Sigmoid colon (tissue), 7 donors: Measurements from ENCODE around the gene ATOH8. TPM values are rescaled to one million over a fixed set of nuclear protein-coding genes. Genes with fewer than 3 reads are reported as not detected.

Source experiments
- DNase-seq: peaks from one replicate; pipeline ENCODE4 v3.0.0-alpha.2; 2019
- H3K27ac ChIP-seq, 4 donors: fragments of 200-600 bp; sonication (generic); one replicate each; pipeline ENCODE4 v1.5.1; 2016 to 2019; ENCODE audit warnings: mild to moderate bottlenecking in 1 of 4
- H3K27me3 ChIP-seq, 3 donors: fragments of 200-600 bp; sonication (generic); one replicate each; pipeline ENCODE4 v1.5.1; 2019; ENCODE audit warnings: mild to moderate bottlenecking in 1 of 3
- H3K36me3 ChIP-seq, 4 donors: fragments of 200-600 bp; sonication (generic); one replicate each; pipeline ENCODE4 v1.5.1; 2016 to 2019
- H3K4me1 ChIP-seq, 4 donors: fragments of 200-600 bp; sonication (generic); one replicate each; pipeline ENCODE4 v1.5.1; 2017 to 2019
- H3K4me3 ChIP-seq, 4 donors: fragments of 200-600 bp; sonication (generic); one replicate each; pipeline ENCODE4 v1.5.1; 2017 to 2019; ENCODE audit warnings: mild to moderate bottlenecking in 2 of 4, moderate library complexity in 1 of 4
- H3K9me3 ChIP-seq, 4 donors: fragments of 200-600 bp in 3 of 4; sonication (generic) in 3 of 4; one replicate each; pipeline versions ENCODE4 v1.5.1 to v1.6.1; 2013 to 2019
- EP300 ChIP-seq, 4 donors: sonication (generic); formaldehyde crosslinking; IDR thresholded peaks; one replicate each; pipeline ENCODE4 v1.6.1; 2017; ENCODE audit warnings: antibody characterized with exemption in 4 of 4
- POLR2A ChIP-seq, 2 donors: fragments of 450-650 bp; IDR thresholded peaks; one replicate each; pipeline ENCODE4 v1.6.1; 2016; ENCODE audit warnings: antibody characterized with exemption in 2 of 2, mild to moderate bottlenecking in 2 of 2, moderate library complexity in 2 of 2
- POLR2AphosphoS5 ChIP-seq, 4 donors: sonication (generic); formaldehyde crosslinking; IDR thresholded peaks; one replicate each; pipeline ENCODE4 v1.6.1; 2017; ENCODE audit warnings: antibody characterized with exemption in 4 of 4
- WGBS, 2 donors: extraction: QIAGEN DNeasy Blood & Tissue Kit; methylation state at CpG; one replicate each; pipeline ENCODE4 v1.1.7; 2013; 5-methylcytosine and 5-hydroxymethylcytosine counted together
- intact Hi-C: fragments of 100-400 bp; cut with DNase I; formaldehyde crosslinking; loops from one replicate; pipeline ENCODE4 v1.15.1; 2023
- polyA plus RNA-seq, 3 donors: library from polyadenylated mRNA; stranded (reverse); fragments of 200-250 nt; gene quantifications; one replicate each; pipeline ENCODE4 v1.2.3, GENCODE V29; 2013
- total RNA-seq, 4 donors: library from RNA; depleted of rRNA; stranded (reverse); fragments of >200 nt; gene quantifications; one replicate each; pipeline ENCODE4 v1.1.0, GENCODE V29; 2016
- TF ChIP-seq, protein P1 (sequence below), 4 experiments: fragments of 450-650 bp in 3 of 4; fragments of 200-600 bp in 1 of 4; IDR thresholded peaks; one replicate each; pipeline ENCODE4 v1.5.1; 2016 to 2019; ENCODE audit warnings: antibody characterized with exemption in 4 of 4, mild to moderate bottlenecking in 3 of 4, moderate library complexity in 2 of 4
- donor health status: healthy with polysubstance abuse.
- donor health status: Bipolar disorder and iron deficiency.
- donor health status: healthy.

The ATOH8 gene, protein sequence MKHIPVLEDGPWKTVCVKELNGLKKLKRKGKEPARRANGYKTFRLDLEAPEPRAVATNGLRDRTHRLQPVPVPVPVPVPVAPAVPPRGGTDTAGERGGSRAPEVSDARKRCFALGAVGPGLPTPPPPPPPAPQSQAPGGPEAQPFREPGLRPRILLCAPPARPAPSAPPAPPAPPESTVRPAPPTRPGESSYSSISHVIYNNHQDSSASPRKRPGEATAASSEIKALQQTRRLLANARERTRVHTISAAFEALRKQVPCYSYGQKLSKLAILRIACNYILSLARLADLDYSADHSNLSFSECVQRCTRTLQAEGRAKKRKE
- total RNA-seq (10 to 100 TPM; 12.4 to 20.6 (median 18.1) TPM), polyA plus RNA-seq (1 to 10 TPM; 1.6 to 9.4 (median 6.6) TPM)

DNA sequence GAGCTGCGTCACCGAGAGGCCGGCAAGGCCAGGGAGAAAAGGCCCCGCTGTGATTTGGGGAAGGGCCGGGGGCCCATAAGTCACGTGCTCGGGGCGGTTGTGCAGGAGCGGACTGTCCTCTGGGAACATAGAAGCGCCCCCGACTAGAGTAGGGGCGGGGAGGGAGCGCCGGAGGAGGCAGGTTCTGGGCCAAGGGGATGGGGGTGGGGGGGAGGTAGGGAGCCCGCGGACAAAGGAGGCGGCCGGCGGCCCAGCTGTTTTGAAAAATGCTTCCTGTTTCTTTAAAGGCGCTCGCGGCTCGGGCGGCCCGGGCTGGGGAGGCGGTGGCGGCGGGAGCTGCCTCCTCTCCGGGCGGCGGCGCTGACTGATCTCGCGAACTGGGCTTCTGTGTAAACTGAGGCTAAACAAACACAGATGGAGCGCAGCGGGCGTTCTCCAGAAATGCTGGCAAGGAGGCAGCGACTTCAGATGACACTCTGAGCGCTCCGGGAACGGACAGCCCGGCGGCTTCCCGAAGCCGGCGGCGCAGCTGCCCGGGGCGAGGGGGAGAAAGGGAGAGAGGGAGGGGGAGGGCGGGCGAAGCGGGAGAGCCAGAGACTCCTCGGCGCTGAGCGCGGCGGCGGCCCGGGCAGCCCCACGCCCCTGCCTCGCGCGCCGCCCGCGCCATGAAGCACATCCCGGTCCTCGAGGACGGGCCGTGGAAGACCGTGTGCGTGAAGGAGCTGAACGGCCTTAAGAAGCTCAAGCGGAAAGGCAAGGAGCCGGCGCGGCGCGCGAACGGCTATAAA is at the start of gene ATOH8:
Gene ATOH8 (plus strand): TSS at position 467 of the 788 bp plus-strand sequence. CDS start 199 bp downstream, at position 666.
- 0 to 1% methylated on average over 81 of the region's 81 CpGs for WGBS, 2 donors
- intact Hi-C loops = loop anchor here (1.0 kb wide), 1 partner anchor 18 kb away; no protein-coding TSS in a partner anchor
- Histone ChIP-seq H3K4me3 (peak within 1 kb of the TSS; percentile 57 to 80 (median 70)), H3K9me3 (no peaks in the 10 kb centered on the region), H3K36me3 (no peaks in the 10 kb centered on the region), H3K27ac (peak within 1 kb of the TSS; percentile 72 to 89 (median 76)), H3K27me3 (no peaks in the 10 kb centered on the region), H3K4me1 (peaks cover 0 to 81% (median 63%) of the 10 kb centered on the region in 4 donors)
- DNase-seq = peak; percentile 88
- no peak for TF ChIP-seq EP300 (IDR thresholded peaks at IDR 0.05)
- TF ChIP-seq POLR2AphosphoS5 (IDR thresholded peaks at IDR 0.05) = peak in 2 of 4 donors; percentile 46 to 56
- TF ChIP-seq, protein P1, sequence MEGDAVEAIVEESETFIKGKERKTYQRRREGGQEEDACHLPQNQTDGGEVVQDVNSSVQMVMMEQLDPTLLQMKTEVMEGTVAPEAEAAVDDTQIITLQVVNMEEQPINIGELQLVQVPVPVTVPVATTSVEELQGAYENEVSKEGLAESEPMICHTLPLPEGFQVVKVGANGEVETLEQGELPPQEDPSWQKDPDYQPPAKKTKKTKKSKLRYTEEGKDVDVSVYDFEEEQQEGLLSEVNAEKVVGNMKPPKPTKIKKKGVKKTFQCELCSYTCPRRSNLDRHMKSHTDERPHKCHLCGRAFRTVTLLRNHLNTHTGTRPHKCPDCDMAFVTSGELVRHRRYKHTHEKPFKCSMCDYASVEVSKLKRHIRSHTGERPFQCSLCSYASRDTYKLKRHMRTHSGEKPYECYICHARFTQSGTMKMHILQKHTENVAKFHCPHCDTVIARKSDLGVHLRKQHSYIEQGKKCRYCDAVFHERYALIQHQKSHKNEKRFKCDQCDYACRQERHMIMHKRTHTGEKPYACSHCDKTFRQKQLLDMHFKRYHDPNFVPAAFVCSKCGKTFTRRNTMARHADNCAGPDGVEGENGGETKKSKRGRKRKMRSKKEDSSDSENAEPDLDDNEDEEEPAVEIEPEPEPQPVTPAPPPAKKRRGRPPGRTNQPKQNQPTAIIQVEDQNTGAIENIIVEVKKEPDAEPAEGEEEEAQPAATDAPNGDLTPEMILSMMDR (IDR thresholded peaks at IDR 0.05) = no peak
- TF ChIP-seq POLR2A (IDR thresholded peaks at IDR 0.05) = peak in 1 of 2 donors; percentile 25

DNA sequence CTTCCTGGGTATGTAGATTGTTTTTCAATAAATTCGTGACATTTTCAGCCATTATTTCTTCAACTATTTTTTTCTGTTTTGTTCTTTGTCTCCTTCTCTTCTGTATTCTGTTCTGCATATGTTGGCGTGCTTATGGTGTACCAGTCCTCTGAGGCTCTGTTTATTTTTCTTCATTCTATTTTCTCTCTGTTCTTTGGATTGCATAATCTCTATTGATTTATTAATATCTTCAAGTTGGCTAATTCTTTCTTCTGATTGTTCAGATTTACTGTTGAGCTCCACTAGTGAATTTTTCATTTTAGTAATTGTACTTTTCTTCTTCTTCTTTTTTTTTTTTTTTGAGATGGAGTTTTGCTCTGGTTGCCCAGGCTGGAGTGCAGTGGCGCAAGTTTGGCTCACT is 49.8 kb upstream of the ATOH8 start:
- Histone ChIP-seq H3K9me3 (no peaks in the 10 kb centered on the region), H3K4me1 (peaks cover 0 to 9% (median 4%) of the 10 kb centered on the region in 4 donors), H3K27me3 (no peaks in the 10 kb centered on the region), H3K27ac (peak overlapping the region in 1 of 4 donors; percentile 13), H3K36me3 (no peaks in the 10 kb centered on the region), H3K4me3 (no peak overlapping the region)
- intact Hi-C loops = no loop called here
- TF ChIP-seq, protein P1 (IDR thresholded peaks at IDR 0.05) = no peak
- no peak for TF ChIP-seq POLR2AphosphoS5 (IDR thresholded peaks at IDR 0.05)
- TF ChIP-seq POLR2A (IDR thresholded peaks at IDR 0.05) = no peak
- TF ChIP-seq EP300 (IDR thresholded peaks at IDR 0.05) = no peak
- no peak for DNase-seq
- 91% methylated on average over 3 of the region's 3 CpGs for WGBS, 2 donors

DNA sequence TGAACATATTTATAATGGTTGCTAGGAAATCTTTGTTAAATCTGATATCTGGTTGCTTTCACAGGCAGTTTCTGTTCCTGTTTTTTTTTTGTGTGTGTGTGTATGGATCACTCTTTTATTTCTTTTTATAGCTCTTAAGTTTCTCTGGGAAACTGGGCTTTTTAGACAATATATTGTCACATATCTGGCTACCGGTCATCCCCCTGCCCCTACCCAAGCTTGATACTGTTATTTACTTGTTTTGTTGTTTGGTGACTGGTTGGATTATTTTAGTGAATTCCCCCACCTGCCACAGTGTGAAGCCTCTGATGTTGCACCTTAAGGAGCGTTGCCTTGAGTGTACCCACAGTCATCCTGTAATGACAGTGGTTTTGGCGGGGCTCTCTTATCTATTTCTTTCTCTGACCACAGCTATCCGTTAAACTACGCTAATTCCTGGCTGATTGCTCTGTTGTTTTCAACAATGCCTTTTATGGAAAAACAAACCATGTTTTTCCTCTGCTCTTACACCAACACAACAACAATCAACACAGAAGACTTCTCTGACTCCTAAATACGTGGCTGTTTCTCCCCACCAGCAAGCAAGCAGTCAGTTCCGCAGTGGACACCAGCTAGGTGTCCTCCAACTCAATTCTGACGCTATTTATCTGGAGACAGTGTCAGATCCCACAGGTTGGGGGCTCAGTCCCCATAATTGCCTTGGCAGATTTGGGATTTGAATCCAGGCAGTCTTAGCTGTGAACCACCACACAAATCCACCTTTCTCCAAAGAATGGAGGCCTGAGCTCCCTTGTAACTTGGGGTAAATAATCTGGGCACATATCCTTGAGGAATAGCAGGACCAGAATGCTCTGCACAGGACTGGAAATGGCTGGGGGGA is 48.8 kb upstream of the ATOH8 start:
- H3K4me1 ChIP-seq = peaks cover 0 to 9% (median 4%) of the 10 kb centered on the region in 4 donors
- TF ChIP-seq, protein P1 (IDR thresholded peaks at IDR 0.05) = no peak
- H3K36me3 ChIP-seq = no peaks in the 10 kb centered on the region
- H3K9me3 ChIP-seq = no peaks in the 10 kb centered on the region
- H3K4me3 ChIP-seq = no peak overlapping the region
- DNase-seq = no peak
- 61 to 72% methylated on average over 8 of the region's 8 CpGs for WGBS, 2 donors
- intact Hi-C loops = loop anchor here (5.0 kb wide), 1 partner anchor 68 kb away; no protein-coding TSS in a partner anchor
- H3K27me3 ChIP-seq = no peaks in the 10 kb centered on the region
- H3K27ac ChIP-seq = peak overlapping the region; percentile 51 to 72 (median 62)

DNA sequence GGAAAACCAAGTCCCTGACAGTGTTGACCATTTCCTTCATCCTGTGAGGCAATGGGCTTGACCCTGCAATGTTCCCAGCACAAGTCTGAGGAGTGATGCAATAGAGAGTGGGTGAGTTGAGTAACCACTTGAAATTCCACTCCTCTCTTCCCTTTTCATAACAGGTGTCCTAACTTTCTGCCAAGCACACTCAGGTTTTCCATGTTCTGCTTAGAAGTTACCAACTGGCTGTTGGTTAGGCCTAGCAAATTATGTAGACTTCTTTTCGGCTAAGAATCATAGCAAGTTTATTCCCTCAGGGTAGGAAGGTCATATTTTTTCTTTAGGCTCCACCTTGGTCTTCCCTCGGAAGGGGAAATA is 48.1 kb upstream of the ATOH8 start:
- TF ChIP-seq POLR2AphosphoS5 (IDR thresholded peaks at IDR 0.05) = peak; percentile 67 to 90 (median 76)
- peak; percentile 22 to 84 (median 58) for TF ChIP-seq EP300 (IDR thresholded peaks at IDR 0.05)
- no peak for TF ChIP-seq POLR2A (IDR thresholded peaks at IDR 0.05)
- H3K4me3 ChIP-seq = no peak overlapping the region
- H3K27me3 ChIP-seq = no peaks in the 10 kb centered on the region
- WGBS, 2 donors = 87 to 90% methylated on average over 2 of the region's 2 CpGs
- no peaks in the 10 kb centered on the region for H3K36me3 ChIP-seq
- peaks cover 0 to 9% (median 4%) of the 10 kb centered on the region in 4 donors for H3K4me1 ChIP-seq
- DNase-seq = peak; percentile 85
- intact Hi-C loops = loop anchor here (2.0 to 5.0 kb wide), 2 partner anchors 27 to 68 kb away; no protein-coding TSS in a partner anchor
- peak overlapping the region; percentile 54 to 72 (median 62) for H3K27ac ChIP-seq
- H3K9me3 ChIP-seq = no peaks in the 10 kb centered on the region
